ENCODE measurements around the gene BTBD16. TPM values are rescaled to one million over a fixed set of nuclear protein-coding genes. Genes with fewer than 3 reads are reported as not detected.

Gene BTBD16
- total and polyA plus RNA-seq, 2 donors (not counting 3 experiments of a cell fraction or from before 2014, with no cell fraction given) = 0.04 TPM; not detected in 1

DNA sequence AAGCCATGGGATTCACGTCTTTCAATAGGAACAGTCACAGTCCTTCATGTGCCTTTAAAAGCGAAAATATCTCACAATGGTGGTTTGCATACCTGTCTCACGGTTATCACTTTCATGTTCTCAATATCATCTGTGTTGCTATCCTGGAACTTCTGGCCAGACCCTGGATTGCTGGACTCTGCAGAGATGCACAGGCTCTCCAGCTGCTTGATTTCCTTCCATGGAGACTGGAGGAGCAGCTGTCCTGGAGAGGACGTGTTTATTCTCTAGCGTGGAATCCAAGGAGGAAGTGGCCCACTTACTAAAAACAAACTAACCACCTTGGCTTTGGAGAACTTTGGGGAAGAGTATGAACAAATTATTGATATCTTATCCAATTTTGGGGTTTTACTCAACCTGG lies 16.5 kb downstream of the BTBD16 start:
- Histone ChIP-seq H3K9ac (replicated peaks; ENCODE audit: extremely low read depth, insufficient read depth, low read length) (no peak overlapping the region), H3K9me3 (replicated peaks; ENCODE audit: control insufficient read depth, insufficient read depth, low read length) (no peaks in the 10 kb centered on the region), H4K20me1 (replicated peaks; ENCODE audit: control insufficient read depth, extremely low read depth, insufficient read depth, low read length) (no peaks in the 10 kb centered on the region), H3K36me3 (ENCODE audit: control insufficient read depth in 2 of 2, extremely low read depth in 1 of 2, insufficient read depth in 2 of 2, low read length in 2 of 2) (no peaks in the 10 kb centered on the region), H3K4me3 (replicated peaks in 1 of 3; ENCODE audit: insufficient read depth in 1 of 3, low read depth in 1 of 3, low read length in 3 of 3) (no peak overlapping the region), H3K4me1 (ENCODE audit: control insufficient read depth, extremely low read depth, insufficient read depth, low read length) (no peaks in the 10 kb centered on the region), H3K27ac (ENCODE audit: insufficient read depth, low read depth, low read length) (no peak overlapping the region), H3K9me1 (replicated peaks; ENCODE audit: control insufficient read depth, extremely low read depth, insufficient read depth, low read length) (no peaks in the 10 kb centered on the region), H3K79me2 (ENCODE audit: control insufficient read depth, insufficient read depth, low read length) (no peaks in the 10 kb centered on the region), H3K27me3 (ENCODE audit: control insufficient read depth in 2 of 2, insufficient read depth in 2 of 2, low read length in 2 of 2) (no peaks in the 10 kb centered on the region), H3K4me2 (ENCODE audit: insufficient read depth, low read length) (no peak overlapping the region), H2AFZ (ENCODE audit: low read depth, low read length) (no peak overlapping the region)
- no peak for TF ChIP-seq FOS (IDR thresholded peaks at IDR 0.05; ENCODE audit: borderline replicate concordance, insufficient read depth, low read length)
- no peak for TF ChIP-seq GATA2 (IDR thresholded peaks at IDR 0.05; ENCODE audit: insufficient read depth, insufficient read length, low read depth, low read length)
- TF ChIP-seq, protein P1, sequence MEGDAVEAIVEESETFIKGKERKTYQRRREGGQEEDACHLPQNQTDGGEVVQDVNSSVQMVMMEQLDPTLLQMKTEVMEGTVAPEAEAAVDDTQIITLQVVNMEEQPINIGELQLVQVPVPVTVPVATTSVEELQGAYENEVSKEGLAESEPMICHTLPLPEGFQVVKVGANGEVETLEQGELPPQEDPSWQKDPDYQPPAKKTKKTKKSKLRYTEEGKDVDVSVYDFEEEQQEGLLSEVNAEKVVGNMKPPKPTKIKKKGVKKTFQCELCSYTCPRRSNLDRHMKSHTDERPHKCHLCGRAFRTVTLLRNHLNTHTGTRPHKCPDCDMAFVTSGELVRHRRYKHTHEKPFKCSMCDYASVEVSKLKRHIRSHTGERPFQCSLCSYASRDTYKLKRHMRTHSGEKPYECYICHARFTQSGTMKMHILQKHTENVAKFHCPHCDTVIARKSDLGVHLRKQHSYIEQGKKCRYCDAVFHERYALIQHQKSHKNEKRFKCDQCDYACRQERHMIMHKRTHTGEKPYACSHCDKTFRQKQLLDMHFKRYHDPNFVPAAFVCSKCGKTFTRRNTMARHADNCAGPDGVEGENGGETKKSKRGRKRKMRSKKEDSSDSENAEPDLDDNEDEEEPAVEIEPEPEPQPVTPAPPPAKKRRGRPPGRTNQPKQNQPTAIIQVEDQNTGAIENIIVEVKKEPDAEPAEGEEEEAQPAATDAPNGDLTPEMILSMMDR (IDR thresholded peaks at IDR 0.05; ENCODE audit: extremely low read depth in 1 of 2, insufficient read depth in 1 of 2, low read depth in 1 of 2, low read length in 2 of 2) = no peak
- no peak for TF ChIP-seq MYC (IDR thresholded peaks at IDR 0.05; ENCODE audit: low read depth, low read length)
- no peak for TF ChIP-seq EZH2 (IDR thresholded peaks at IDR 0.05; ENCODE audit: borderline replicate concordance, low read depth, low read length, severe bottlenecking)
- no peak for TF ChIP-seq JUN (IDR thresholded peaks at IDR 0.05; ENCODE audit: borderline replicate concordance, insufficient read depth, insufficient read length, low read depth)
- TF ChIP-seq POLR2AphosphoS5 (IDR thresholded peaks at IDR 0.05; ENCODE audit: insufficient read depth, low read depth, low read length) = no peak
- dilution Hi-C loops (cut with MboI; ENCODE audit: extremely low pct_ligation_motif_present, low sequenced_read_pairs) (loop anchor here (25.0 kb wide), 1 partner anchor 150 kb away; no protein-coding TSS in a partner anchor), intact Hi-C loops (cut with micrococcal nuclease) (no loop called here)
- ChIA-PET POLR2A (no interaction called here), CTCF (interaction anchor here (0.9 to 1.9 kb wide), 5 partner anchors 8 to 147 kb away, joined by 3 to 9 read pairs (median 4); no protein-coding TSS in a partner anchor)
- FAIRE-seq (no peak), DNase-seq (ENCODE audit: low read depth, low spot score) (no peak)
- no TSS peak for BruUV-seq (replicated peaks)
